HG02884 (cell line): ENCODE data around the gene FBXL17.

Experiments
- ATAC-seq: cut with Tn5 transposase; IDR thresholded peaks from one replicate; pipeline ENCODE4 v1.9.1; 2021; ENCODE audit warnings: mild to moderate bottlenecking, moderate library complexity; ENCODE audit not compliant: unreplicated experiment

Gene FBXL17

GRCh38 chr5:107826311-107827000 is 555.4 kb downstream of the FBXL17 start:
- no peak for ATAC-seq

- ATAC-seq, result no peak
Measured at GRCh38 chr5:107824821-107825220, 557.1 kb downstream of the FBXL17 start.

GRCh38 chr5:107821288-107821687 is 560.6 kb downstream of the FBXL17 start:
- no peak for ATAC-seq

GRCh38 chr5:107820429-107820828 is 561.5 kb downstream of the FBXL17 start:
- ATAC-seq, result no peak

GRCh38 chr5:107817951-107818350 is 563.9 kb downstream of the FBXL17 start:
- no peak for ATAC-seq

- no peak for ATAC-seq
Measured at GRCh38 chr5:107817436-107817835, 564.5 kb downstream of the FBXL17 start.

GRCh38 chr5:107815109-107815508 is 566.8 kb downstream of the FBXL17 start:
- ATAC-seq, result no peak

GRCh38 chr5:107814183-107814827 is 567.6 kb downstream of the FBXL17 start:
- ATAC-seq, result no peak

- ATAC-seq, result peak; percentile 64
Measured at GRCh38 chr5:107813559-107813958, 568.3 kb downstream of the FBXL17 start.

- peak; percentile 84 for ATAC-seq
Measured at GRCh38 chr5:107812570-107813141, 569.2 kb downstream of the FBXL17 start.

- no peak for ATAC-seq
Measured at GRCh38 chr5:107809201-107810034, 572.5 kb downstream of the FBXL17 start.
